Lower lobe of right lung (tissue), 2 donors: ENCODE data around the gene PTPN13. TPM values are rescaled to one million over a fixed set of nuclear protein-coding genes. Genes with fewer than 3 reads are reported as not detected.
A peak's percentile ranks its signal among the peaks of the same experiment; 100 is the strongest.

Source experiments
- ATAC-seq, 2 donors: fragments of 200-7000 bp; cut with Tn5 transposase; one replicate each; pipeline ENCODE4 v1.9.1; 2020 to 2022; ENCODE audit warnings: mild to moderate bottlenecking in 2 of 2, moderate library complexity in 2 of 2
- DNase-seq: peaks from one replicate; pipeline ENCODE4 v3.0.0-alpha.2; 2020
- H3K27ac ChIP-seq: fragments of 200-600 bp; one replicate; pipeline ENCODE4 v1.8.0; 2022
- H3K27me3 ChIP-seq: fragments of 200-600 bp; one replicate; pipeline ENCODE4 v1.8.0; 2022; ENCODE audit warnings: low read depth
- H3K36me3 ChIP-seq: fragments of 200-600 bp; one replicate; pipeline ENCODE4 v1.8.0; 2022; ENCODE audit warnings: mild to moderate bottlenecking
- H3K4me1 ChIP-seq: fragments of 200-600 bp; one replicate; pipeline ENCODE4 v1.8.0; 2022
- H3K4me3 ChIP-seq: fragments of 200-600 bp; one replicate; pipeline ENCODE4 v1.8.0; 2022; ENCODE audit warnings: mild to moderate bottlenecking
- H3K9me3 ChIP-seq: fragments of 200-600 bp; one replicate; pipeline ENCODE4 v1.8.0; 2022
- intact Hi-C: fragments of 100-400 bp; cut with DNase I; formaldehyde crosslinking; loops from one replicate; pipeline ENCODE4 v1.11.0; 2022
- total RNA-seq: library from RNA; stranded (reverse); fragmentation: NEBNext Ultra II Directional; extraction: Animal tissue kit (Norgen Biotek cat#: 25700); gene quantifications from one replicate; pipeline ENCODE4 v1.2.1, GENCODE V29; 2021
- TF ChIP-seq, protein P1 (sequence below): fragments of 200-600 bp; IDR thresholded peaks from one replicate; pipeline ENCODE4 v1.8.0; 2022; ENCODE audit warnings: antibody characterized with exemption, mild to moderate bottlenecking
- donor health status: DM: no; HTN: yes; CAD: no; lungs with severe emphysema.

Gene PTPN13
- total RNA-seq, 1 donor from 2014 or later: 77.2 TPM

- Histone ChIP-seq H3K9me3 (no peaks in the 10 kb centered on the region), H3K36me3 (no peaks in the 10 kb centered on the region), H3K27ac (no peak overlapping the region), H3K4me3 (no peak overlapping the region), H3K4me1 (no peaks in the 10 kb centered on the region), H3K27me3 (no peaks in the 10 kb centered on the region)
- intact Hi-C loops: no loop called here
- DNase-seq (no peak), ATAC-seq (no peak)
- TF ChIP-seq, protein P1, sequence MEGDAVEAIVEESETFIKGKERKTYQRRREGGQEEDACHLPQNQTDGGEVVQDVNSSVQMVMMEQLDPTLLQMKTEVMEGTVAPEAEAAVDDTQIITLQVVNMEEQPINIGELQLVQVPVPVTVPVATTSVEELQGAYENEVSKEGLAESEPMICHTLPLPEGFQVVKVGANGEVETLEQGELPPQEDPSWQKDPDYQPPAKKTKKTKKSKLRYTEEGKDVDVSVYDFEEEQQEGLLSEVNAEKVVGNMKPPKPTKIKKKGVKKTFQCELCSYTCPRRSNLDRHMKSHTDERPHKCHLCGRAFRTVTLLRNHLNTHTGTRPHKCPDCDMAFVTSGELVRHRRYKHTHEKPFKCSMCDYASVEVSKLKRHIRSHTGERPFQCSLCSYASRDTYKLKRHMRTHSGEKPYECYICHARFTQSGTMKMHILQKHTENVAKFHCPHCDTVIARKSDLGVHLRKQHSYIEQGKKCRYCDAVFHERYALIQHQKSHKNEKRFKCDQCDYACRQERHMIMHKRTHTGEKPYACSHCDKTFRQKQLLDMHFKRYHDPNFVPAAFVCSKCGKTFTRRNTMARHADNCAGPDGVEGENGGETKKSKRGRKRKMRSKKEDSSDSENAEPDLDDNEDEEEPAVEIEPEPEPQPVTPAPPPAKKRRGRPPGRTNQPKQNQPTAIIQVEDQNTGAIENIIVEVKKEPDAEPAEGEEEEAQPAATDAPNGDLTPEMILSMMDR: no peak
Observed at GRCh38 chr4:86822136-86822535, 228.0 kb downstream of the PTPN13 start.

DNA sequence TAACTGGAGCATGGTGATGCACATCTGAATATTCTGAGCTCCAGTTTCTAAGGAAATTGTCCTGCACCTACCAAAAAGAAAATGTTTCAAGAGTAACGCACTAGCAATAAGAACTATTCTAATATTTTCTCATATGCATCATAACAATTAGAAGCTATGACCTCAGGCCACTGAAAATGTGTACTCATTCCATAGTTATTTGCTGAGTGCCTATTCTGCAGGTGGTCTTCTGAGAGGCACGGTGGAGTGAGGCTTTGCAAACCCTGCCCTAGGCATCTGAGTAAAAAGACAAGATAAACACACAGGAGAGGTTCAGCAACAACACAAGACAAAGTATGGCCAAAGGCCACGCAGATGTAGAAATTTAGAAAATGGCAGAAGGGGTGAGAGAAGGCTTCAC, 231.4 kb downstream of the PTPN13 start:
- H3K27ac ChIP-seq: no peak overlapping the region

DNA sequence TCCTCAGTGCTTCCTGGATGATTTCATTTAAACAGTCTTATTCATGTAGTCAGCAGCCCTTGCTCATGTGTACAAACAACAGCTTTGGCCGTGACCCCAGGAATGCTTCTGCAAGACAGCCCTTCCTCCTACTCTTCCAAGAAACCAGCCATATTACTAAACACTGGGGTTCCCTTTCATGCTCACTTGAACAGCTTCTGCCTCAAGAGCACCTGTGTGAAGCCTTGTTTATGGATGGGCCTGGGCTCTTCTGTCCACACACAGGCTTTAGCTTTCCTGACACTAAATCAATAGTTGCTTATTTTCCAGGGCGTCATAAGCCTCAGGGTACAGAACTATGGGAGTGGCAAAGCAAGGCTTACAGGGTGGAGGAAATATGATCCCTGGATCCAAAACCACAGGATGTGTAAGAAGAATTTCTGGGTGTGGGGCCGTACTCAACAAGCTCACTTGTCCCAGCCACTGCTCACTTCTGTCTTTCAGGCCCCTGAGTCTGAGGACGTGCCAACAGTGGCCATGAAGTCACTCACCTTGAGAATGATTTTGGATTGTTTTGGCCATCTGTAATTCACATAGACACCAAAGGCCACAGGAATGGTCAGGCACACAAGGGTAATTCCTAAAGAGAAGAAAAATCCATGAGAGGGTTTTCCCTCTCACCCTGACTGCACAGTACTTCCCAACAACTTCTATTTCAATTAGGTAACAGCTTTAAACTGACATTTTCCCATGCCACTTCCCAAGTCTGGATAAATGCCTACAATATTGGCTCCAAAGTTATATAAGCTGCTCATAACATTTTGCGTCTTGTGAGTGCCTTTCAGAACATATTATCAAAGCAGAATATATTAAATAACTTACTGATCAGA, 237.4 kb downstream of the PTPN13 start:
- DNase-seq (peak; percentile 49), ATAC-seq (peak; percentile 48 to 81)
- TF ChIP-seq, protein P1: no peak
- Histone ChIP-seq H3K27me3 (no peaks in the 10 kb centered on the region), H3K27ac (no peak overlapping the region), H3K4me3 (no peak overlapping the region), H3K36me3 (no peaks in the 10 kb centered on the region), H3K9me3 (no peaks in the 10 kb centered on the region), H3K4me1 (no peaks in the 10 kb centered on the region)
- intact Hi-C loops: no loop called here

More for the DNA sequence above, 231.4 kb downstream of the PTPN13 start:
- TF ChIP-seq, protein P1: no peak
- Histone ChIP-seq H3K36me3 (no peaks in the 10 kb centered on the region), H3K4me1 (no peaks in the 10 kb centered on the region), H3K4me3 (no peak overlapping the region), H3K9me3 (no peaks in the 10 kb centered on the region), H3K27me3 (no peaks in the 10 kb centered on the region)
- intact Hi-C loops: no loop called here
- DNase-seq (no peak), ATAC-seq (no peak)

DNA sequence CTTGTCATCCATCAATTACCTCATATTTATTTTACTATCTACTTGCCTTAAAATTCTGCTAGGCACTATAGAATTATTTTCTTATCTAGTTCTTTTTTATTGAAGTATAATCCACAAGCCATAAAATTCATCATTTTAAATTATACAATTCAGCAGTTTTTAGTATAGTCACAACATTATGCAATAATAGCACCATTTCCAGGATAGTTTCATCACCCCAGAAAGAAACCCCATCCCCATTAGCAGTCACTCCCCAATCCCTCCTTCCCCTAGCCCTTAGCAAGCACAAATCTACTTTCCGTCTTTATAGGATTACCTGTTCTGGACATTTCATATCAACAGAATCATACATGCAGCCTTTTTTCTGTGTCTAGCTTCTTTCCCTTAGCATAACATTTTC, 239.5 kb downstream of the PTPN13 start:
- H3K27me3 ChIP-seq: no peaks in the 10 kb centered on the region
- intact Hi-C loops: no loop called here
- ATAC-seq (no peak), DNase-seq (no peak)
- TF ChIP-seq, protein P1: no peak
- no peak overlapping the region for H3K27ac ChIP-seq
- H3K4me1 ChIP-seq: no peaks in the 10 kb centered on the region
- no peak overlapping the region for H3K4me3 ChIP-seq
- no peaks in the 10 kb centered on the region for H3K9me3 ChIP-seq
- no peaks in the 10 kb centered on the region for H3K36me3 ChIP-seq

DNA sequence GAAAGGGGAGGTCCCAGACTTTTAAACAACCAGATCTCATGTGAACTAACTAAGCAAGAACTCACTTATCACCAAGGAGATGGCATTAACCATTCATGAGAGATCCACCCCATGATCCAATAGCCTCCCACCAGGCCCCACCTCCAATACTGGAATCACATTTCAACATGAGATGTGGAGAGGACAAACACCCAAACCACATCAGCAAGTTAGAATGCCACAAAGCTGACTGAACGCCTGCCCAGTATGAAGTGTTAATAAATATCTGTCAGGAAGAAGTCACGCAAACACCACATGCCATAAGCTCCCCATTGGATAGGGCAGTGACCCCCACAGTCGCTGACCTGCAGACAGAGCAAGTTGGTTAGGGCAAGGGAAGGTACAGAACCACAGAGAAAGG, 240.8 kb downstream of the PTPN13 start:
- no peaks in the 10 kb centered on the region for H3K9me3 ChIP-seq
- H3K4me1 ChIP-seq: no peaks in the 10 kb centered on the region
- intact Hi-C loops: no loop called here
- no peak overlapping the region for H3K4me3 ChIP-seq
- no peaks in the 10 kb centered on the region for H3K36me3 ChIP-seq
- TF ChIP-seq, protein P1: no peak
- no peak for ATAC-seq
- H3K27ac ChIP-seq: no peak overlapping the region
- no peak for DNase-seq
- no peaks in the 10 kb centered on the region for H3K27me3 ChIP-seq
